Measurements from ENCODE around the gene TRIM3. TPM values are rescaled to one million over a fixed set of nuclear protein-coding genes. Genes with fewer than 3 reads are reported as not detected.

The TRIM3 gene
- total RNA-seq, 1 donor from 2014 or later: 27.2 TPM

- Mint-ChIP-seq H3K4me3 (ENCODE audit: unreplicated experiment) (no peak overlapping the region), H3K9me3 (ENCODE audit: low read depth) (no peaks in the 10 kb centered on the region), H3K4me1 (ENCODE audit: low read depth) (peaks cover 17% of the 10 kb centered on the region), H3K27ac (ENCODE audit: unreplicated experiment) (no peak overlapping the region), H3K27me3 (ENCODE audit: low read depth) (no peaks in the 10 kb centered on the region), H3K36me3 (ENCODE audit: low read depth) (peaks cover 15% of the 10 kb centered on the region)
- DNase-seq (ENCODE audit: low spot score): no peak
- TF ChIP-seq CTCF (IDR thresholded peaks at IDR 0.05): no peak
Measured at GRCh38 chr11:6486256-6486655, 12.5 kb upstream of the TRIM3 start.

GRCh38 chr11:6485661-6486060, 11.9 kb upstream of the TRIM3 start:
- no peak for DNase-seq (ENCODE audit: low spot score)
- TF ChIP-seq CTCF (IDR thresholded peaks at IDR 0.05): no peak
- no peak overlapping the region for H3K4me3 Mint-ChIP-seq (ENCODE audit: unreplicated experiment)
- peaks cover 15% of the 10 kb centered on the region for H3K36me3 Mint-ChIP-seq (ENCODE audit: low read depth)
- peaks cover 22% of the 10 kb centered on the region for H3K4me1 Mint-ChIP-seq (ENCODE audit: low read depth)
- H3K27ac Mint-ChIP-seq (ENCODE audit: unreplicated experiment): no peak overlapping the region
- H3K27me3 Mint-ChIP-seq (ENCODE audit: low read depth): no peaks in the 10 kb centered on the region
- no peaks in the 10 kb centered on the region for H3K9me3 Mint-ChIP-seq (ENCODE audit: low read depth)

- Mint-ChIP-seq H3K4me1 (ENCODE audit: low read depth) (peaks cover 39% of the 10 kb centered on the region), H3K27ac (ENCODE audit: unreplicated experiment) (peak overlapping the region; percentile 99), H3K27me3 (ENCODE audit: low read depth) (no peaks in the 10 kb centered on the region), H3K4me3 (ENCODE audit: unreplicated experiment) (no peak overlapping the region), H3K9me3 (ENCODE audit: low read depth) (no peaks in the 10 kb centered on the region), H3K36me3 (ENCODE audit: low read depth) (peaks cover 13% of the 10 kb centered on the region)
- no peak for TF ChIP-seq CTCF (IDR thresholded peaks at IDR 0.05)
- no peak for DNase-seq (ENCODE audit: low spot score)
Measured at GRCh38 chr11:6483015-6483414, 9.3 kb upstream of the TRIM3 start.

GRCh38 chr11:6482441-6482840, 8.7 kb upstream of the TRIM3 start:
- peak overlapping the region; percentile 92 for H3K4me3 Mint-ChIP-seq (ENCODE audit: unreplicated experiment)
- peaks cover 39% of the 10 kb centered on the region for H3K4me1 Mint-ChIP-seq (ENCODE audit: low read depth)
- no peaks in the 10 kb centered on the region for H3K9me3 Mint-ChIP-seq (ENCODE audit: low read depth)
- H3K27ac Mint-ChIP-seq (ENCODE audit: unreplicated experiment): peak overlapping the region; percentile 99
- no peak for TF ChIP-seq CTCF (IDR thresholded peaks at IDR 0.05)
- peaks cover 16% of the 10 kb centered on the region for H3K36me3 Mint-ChIP-seq (ENCODE audit: low read depth)
- no peak for DNase-seq (ENCODE audit: low spot score)
- no peaks in the 10 kb centered on the region for H3K27me3 Mint-ChIP-seq (ENCODE audit: low read depth)

- Mint-ChIP-seq H3K36me3 (ENCODE audit: low read depth) (peaks cover 19% of the 10 kb centered on the region), H3K4me3 (ENCODE audit: unreplicated experiment) (peak overlapping the region; percentile 92), H3K27me3 (ENCODE audit: low read depth) (no peaks in the 10 kb centered on the region), H3K9me3 (ENCODE audit: low read depth) (no peaks in the 10 kb centered on the region), H3K4me1 (ENCODE audit: low read depth) (peaks cover 39% of the 10 kb centered on the region), H3K27ac (ENCODE audit: unreplicated experiment) (peak overlapping the region; percentile 99)
- TF ChIP-seq CTCF (IDR thresholded peaks at IDR 0.05): no peak
- DNase-seq (ENCODE audit: low spot score): no peak
Measured at GRCh38 chr11:6481924-6482275, 8.2 kb upstream of the TRIM3 start.

All from chondrocyte (in vitro differentiated cells).